ENCODE results near the gene CAMSAP1. TPM values are rescaled to one million over a fixed set of nuclear protein-coding genes. Genes with fewer than 3 reads are reported as not detected.

Gene CAMSAP1
- total RNA-seq, 6 experiments from 2014 or later, result 5.2 to 16.1 (median 10.4) TPM

DNA sequence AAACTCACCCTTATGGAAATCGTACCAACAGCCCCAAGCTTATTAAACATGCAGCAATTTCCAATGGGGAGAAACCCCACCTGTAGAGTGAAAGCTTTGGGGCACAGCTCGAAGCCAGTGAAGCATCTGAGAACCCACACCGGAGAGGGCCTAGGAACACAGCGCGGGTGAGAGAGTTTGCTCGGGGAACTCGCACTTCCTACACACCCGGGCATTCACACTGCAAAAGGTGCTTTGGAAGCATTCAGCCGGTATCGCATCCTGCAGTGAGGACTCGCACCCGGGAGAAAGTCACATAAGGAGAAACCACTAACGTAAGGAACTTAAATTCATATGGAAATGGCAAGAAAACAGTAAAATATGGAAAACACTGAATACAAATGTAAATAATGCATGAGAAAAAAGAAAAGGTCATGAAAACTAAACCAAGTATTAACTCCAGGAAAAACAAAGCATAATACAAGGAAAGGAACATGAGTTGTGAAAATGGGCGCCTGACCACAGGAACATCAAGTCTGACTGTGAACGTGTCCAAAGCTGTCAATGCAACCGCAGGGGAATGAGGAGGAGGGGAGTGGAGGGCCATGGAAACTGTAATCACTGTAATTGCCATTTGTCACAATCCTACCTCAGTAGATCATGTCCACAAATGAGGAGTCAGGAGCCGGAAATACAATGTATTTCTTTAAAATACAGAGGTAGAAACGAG is 28.7 kb downstream of the CAMSAP1 start:
- Histone ChIP-seq H3K36me3 (no peaks in the 10 kb centered on the region), H3K4me3 (no peak overlapping the region), H3K27ac (no peak overlapping the region), H3K4me1 (no peaks in the 10 kb centered on the region), H3K9me3 (no peaks in the 10 kb centered on the region), H3K27me3 (no peaks in the 10 kb centered on the region)
- ATAC-seq, result no peak
- no peak for TF ChIP-seq POLR2A (IDR thresholded peaks at IDR 0.05)
- TF ChIP-seq, protein P1, sequence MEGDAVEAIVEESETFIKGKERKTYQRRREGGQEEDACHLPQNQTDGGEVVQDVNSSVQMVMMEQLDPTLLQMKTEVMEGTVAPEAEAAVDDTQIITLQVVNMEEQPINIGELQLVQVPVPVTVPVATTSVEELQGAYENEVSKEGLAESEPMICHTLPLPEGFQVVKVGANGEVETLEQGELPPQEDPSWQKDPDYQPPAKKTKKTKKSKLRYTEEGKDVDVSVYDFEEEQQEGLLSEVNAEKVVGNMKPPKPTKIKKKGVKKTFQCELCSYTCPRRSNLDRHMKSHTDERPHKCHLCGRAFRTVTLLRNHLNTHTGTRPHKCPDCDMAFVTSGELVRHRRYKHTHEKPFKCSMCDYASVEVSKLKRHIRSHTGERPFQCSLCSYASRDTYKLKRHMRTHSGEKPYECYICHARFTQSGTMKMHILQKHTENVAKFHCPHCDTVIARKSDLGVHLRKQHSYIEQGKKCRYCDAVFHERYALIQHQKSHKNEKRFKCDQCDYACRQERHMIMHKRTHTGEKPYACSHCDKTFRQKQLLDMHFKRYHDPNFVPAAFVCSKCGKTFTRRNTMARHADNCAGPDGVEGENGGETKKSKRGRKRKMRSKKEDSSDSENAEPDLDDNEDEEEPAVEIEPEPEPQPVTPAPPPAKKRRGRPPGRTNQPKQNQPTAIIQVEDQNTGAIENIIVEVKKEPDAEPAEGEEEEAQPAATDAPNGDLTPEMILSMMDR (IDR thresholded peaks at IDR 0.05), result no peak
- DNase-seq, result no peak
- intact Hi-C loops (cut with DNase I), result no loop called here
- whole genome bisulfite sequencing (ENCODE audit: insufficient coverage, low coverage, low lambda C conversion rate, missing lambda C conversion rate), result 87% methylated on average over 11 of the region's 18 CpGs

DNA sequence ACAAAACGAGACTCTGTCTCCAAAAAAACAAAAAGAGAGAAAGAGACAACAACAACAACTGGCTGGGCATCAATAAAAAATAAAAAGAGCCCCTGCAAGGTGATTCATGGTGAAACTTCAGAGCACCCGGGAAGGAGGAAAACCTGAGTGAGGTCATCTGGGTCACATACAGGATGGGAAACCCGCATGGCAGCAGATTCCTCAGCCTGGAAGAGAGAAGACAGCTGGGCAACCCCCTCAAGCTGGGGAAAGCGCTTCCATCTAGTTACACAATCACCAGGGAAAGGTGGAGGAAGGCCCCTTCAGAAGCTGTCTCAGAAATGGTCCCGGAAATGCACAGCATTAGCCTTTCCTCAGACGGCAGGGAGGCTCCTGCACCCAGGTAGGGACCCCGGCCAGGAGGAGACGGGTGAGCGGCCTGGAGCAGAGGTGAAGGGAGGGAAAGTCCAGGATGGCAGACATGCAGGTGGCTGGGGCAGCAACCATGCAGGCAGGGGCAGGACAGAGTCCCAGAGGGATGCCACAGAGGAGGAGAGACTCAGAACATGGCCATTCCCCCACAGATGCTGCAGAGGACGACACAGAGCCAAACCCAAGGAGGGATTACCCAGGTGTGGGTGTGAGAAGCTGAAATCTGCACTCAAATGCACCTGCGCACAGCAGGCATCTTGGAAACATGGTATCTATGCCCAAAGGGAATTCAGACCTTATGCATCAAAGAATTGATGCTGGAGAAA is 29.4 kb downstream of the CAMSAP1 start:
- 88% methylated on average over 8 of the region's 11 CpGs for WGBS (ENCODE audit: insufficient coverage, low coverage, low lambda C conversion rate, missing lambda C conversion rate)

DNA sequence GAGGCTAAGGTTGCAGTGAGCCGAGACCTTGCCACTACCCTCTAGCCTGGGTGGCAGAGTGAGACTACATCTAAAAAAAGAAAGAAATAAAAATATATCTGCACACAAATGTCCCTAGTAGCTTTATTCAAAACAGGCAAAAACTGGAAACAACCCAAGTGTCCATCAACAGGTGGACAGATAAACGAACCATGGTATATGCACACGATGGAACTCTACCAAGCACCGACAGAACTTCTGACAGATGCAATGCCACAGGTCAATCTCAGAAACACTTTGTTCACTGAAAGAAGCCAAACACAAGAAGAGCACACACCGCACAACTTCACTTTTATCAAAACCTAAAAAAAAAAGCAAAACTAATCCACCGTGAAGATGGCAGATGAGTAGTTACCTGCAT is 30.4 kb downstream of the CAMSAP1 start:
- intact Hi-C loops (cut with DNase I), result no loop called here
- H3K4me3 ChIP-seq, result no peak overlapping the region
- no peak overlapping the region for H3K27ac ChIP-seq
- no peaks in the 10 kb centered on the region for H3K36me3 ChIP-seq
- TF ChIP-seq, protein P1 (IDR thresholded peaks at IDR 0.05), result no peak
- TF ChIP-seq POLR2A (IDR thresholded peaks at IDR 0.05), result no peak
- no peaks in the 10 kb centered on the region for H3K9me3 ChIP-seq
- ATAC-seq (no peak), DNase-seq (no peak)
- H3K27me3 ChIP-seq, result no peaks in the 10 kb centered on the region
- H3K4me1 ChIP-seq, result no peaks in the 10 kb centered on the region
- WGBS (ENCODE audit: insufficient coverage, low coverage, low lambda C conversion rate, missing lambda C conversion rate), result 76% methylated on average over 6 of the region's 6 CpGs

More for the DNA sequence above, 29.4 kb downstream of the CAMSAP1 start:
- Histone ChIP-seq H3K27me3 (no peaks in the 10 kb centered on the region), H3K4me1 (no peaks in the 10 kb centered on the region), H3K27ac (no peak overlapping the region), H3K9me3 (no peaks in the 10 kb centered on the region), H3K4me3 (no peak overlapping the region), H3K36me3 (no peaks in the 10 kb centered on the region)
- ATAC-seq (no peak), DNase-seq (no peak)
- TF ChIP-seq POLR2A (IDR thresholded peaks at IDR 0.05), result no peak
- TF ChIP-seq, protein P1 (IDR thresholded peaks at IDR 0.05), result no peak
- intact Hi-C loops (cut with DNase I), result no loop called here

DNA sequence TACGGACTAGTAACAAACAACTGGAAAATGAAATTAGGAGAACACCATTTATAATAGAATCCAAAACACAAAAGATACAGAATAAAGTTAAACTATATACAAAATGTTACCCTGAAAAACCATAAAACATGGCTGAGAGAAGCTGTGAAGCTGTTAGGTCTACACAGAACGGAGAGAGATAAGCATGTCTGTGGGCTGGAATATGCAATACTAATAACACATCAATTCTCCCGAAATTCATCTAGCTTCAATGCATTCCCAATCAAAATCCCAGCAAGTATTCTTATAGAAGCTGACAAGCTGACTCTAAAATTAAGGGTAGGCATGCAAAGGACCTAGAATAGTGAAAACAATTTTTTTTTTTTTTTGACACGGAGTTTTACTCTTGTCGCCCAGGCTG is 32.5 kb downstream of the CAMSAP1 start:
- H3K27ac ChIP-seq, result no peak overlapping the region
- H3K9me3 ChIP-seq, result no peaks in the 10 kb centered on the region
- no peak for ATAC-seq
- DNase-seq, result no peak
- no peaks in the 10 kb centered on the region for H3K4me1 ChIP-seq
- no peaks in the 10 kb centered on the region for H3K27me3 ChIP-seq
- no peak for TF ChIP-seq POLR2A (IDR thresholded peaks at IDR 0.05)
- TF ChIP-seq, protein P1 (IDR thresholded peaks at IDR 0.05), result no peak
- intact Hi-C loops (cut with DNase I), result no loop called here
- 91% methylated on average over 5 of the region's 5 CpGs for WGBS (ENCODE audit: insufficient coverage, low coverage, low lambda C conversion rate, missing lambda C conversion rate)
- no peak overlapping the region for H3K4me3 ChIP-seq
- H3K36me3 ChIP-seq, result no peaks in the 10 kb centered on the region
